HEK293 (cell line): ENCODE measurements around the gene BBLN.

Experiments used
- ZNF274 ChIP-seq, 2 experiments: fragments of 200-500 bp in 1 of 2; fragments of 450-650 bp in 1 of 2; sonication (Bioruptor generic) in 1 of 2; formaldehyde crosslinking in 1 of 2; IDR thresholded peaks; 2 replicates each; pipeline versions ENCODE4 v1.5.1 to v1.6.1; 2014 to 2016; ENCODE audit warnings: borderline replicate concordance in 1 of 2, inconsistent platforms in 1 of 2, low read length in 1 of 2, missing biosample characterization in 1 of 2, missing genetic modification characterization in 1 of 2
- ZNF514 ChIP-seq: fragments of 450-650 bp; formaldehyde crosslinking; IDR thresholded peaks from 2 replicates; pipeline ENCODE4 v1.5.1; 2016; ENCODE audit warnings: missing biosample characterization, missing genetic modification characterization
- ZNF792 ChIP-seq: fragments of 450-650 bp; formaldehyde crosslinking; IDR thresholded peaks from 2 replicates; pipeline ENCODE4 v1.5.1; 2016; ENCODE audit warnings: missing biosample characterization, missing genetic modification characterization
- TF ChIP-seq, protein P1 (sequence below): fragments of 450-650 bp; IDR thresholded peaks from 2 replicates; pipeline ENCODE4 v1.5.1; 2018; ENCODE audit warnings: missing biosample characterization, missing genetic modification characterization
- TF ChIP-seq, protein P2 (sequence below): fragments of 450-650 bp; formaldehyde crosslinking; IDR thresholded peaks from 2 replicates; pipeline ENCODE4 v1.5.1; 2016; ENCODE audit warnings: missing biosample characterization, missing genetic modification characterization
- TF ChIP-seq, protein P3 (sequence below): fragments of 450-650 bp; formaldehyde crosslinking; IDR thresholded peaks from 2 replicates; pipeline ENCODE4 v1.5.1; 2016; ENCODE audit warnings: missing biosample characterization, missing genetic modification characterization

DNA sequence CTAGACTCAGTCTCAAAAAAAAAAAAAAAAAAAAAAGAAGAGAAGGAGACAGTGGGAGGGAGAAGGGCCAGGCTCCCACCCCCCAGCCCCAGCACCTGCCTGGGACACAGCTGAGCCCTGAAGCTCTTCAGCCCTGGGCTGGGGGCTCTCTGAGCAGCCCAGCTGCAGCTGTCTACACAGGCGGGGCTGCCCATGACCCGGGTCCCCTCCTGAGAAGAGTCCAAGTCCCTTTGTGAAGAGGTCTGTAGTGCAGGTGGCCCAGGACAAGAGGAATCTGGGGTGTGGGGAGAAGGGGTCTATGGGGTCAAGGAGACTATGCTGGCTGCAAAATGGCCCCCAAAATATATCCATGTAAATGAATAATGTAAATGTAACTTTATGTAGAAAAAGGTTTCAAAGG lies 17.5 kb upstream of the BBLN start:
- TF ChIP-seq ZNF514 (tag by site-specific recombination): no peak
- TF ChIP-seq, protein P1, sequence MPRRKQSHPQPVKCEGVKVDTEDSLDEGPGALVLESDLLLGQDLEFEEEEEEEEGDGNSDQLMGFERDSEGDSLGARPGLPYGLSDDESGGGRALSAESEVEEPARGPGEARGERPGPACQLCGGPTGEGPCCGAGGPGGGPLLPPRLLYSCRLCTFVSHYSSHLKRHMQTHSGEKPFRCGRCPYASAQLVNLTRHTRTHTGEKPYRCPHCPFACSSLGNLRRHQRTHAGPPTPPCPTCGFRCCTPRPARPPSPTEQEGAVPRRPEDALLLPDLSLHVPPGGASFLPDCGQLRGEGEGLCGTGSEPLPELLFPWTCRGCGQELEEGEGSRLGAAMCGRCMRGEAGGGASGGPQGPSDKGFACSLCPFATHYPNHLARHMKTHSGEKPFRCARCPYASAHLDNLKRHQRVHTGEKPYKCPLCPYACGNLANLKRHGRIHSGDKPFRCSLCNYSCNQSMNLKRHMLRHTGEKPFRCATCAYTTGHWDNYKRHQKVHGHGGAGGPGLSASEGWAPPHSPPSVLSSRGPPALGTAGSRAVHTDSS (tag by site-specific recombination): no peak
- TF ChIP-seq, protein P2, sequence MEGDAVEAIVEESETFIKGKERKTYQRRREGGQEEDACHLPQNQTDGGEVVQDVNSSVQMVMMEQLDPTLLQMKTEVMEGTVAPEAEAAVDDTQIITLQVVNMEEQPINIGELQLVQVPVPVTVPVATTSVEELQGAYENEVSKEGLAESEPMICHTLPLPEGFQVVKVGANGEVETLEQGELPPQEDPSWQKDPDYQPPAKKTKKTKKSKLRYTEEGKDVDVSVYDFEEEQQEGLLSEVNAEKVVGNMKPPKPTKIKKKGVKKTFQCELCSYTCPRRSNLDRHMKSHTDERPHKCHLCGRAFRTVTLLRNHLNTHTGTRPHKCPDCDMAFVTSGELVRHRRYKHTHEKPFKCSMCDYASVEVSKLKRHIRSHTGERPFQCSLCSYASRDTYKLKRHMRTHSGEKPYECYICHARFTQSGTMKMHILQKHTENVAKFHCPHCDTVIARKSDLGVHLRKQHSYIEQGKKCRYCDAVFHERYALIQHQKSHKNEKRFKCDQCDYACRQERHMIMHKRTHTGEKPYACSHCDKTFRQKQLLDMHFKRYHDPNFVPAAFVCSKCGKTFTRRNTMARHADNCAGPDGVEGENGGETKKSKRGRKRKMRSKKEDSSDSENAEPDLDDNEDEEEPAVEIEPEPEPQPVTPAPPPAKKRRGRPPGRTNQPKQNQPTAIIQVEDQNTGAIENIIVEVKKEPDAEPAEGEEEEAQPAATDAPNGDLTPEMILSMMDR (tag by site-specific recombination): no peak
- TF ChIP-seq, protein P3, sequence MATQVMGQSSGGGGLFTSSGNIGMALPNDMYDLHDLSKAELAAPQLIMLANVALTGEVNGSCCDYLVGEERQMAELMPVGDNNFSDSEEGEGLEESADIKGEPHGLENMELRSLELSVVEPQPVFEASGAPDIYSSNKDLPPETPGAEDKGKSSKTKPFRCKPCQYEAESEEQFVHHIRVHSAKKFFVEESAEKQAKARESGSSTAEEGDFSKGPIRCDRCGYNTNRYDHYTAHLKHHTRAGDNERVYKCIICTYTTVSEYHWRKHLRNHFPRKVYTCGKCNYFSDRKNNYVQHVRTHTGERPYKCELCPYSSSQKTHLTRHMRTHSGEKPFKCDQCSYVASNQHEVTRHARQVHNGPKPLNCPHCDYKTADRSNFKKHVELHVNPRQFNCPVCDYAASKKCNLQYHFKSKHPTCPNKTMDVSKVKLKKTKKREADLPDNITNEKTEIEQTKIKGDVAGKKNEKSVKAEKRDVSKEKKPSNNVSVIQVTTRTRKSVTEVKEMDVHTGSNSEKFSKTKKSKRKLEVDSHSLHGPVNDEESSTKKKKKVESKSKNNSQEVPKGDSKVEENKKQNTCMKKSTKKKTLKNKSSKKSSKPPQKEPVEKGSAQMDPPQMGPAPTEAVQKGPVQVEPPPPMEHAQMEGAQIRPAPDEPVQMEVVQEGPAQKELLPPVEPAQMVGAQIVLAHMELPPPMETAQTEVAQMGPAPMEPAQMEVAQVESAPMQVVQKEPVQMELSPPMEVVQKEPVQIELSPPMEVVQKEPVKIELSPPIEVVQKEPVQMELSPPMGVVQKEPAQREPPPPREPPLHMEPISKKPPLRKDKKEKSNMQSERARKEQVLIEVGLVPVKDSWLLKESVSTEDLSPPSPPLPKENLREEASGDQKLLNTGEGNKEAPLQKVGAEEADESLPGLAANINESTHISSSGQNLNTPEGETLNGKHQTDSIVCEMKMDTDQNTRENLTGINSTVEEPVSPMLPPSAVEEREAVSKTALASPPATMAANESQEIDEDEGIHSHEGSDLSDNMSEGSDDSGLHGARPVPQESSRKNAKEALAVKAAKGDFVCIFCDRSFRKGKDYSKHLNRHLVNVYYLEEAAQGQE (tag by site-specific recombination): no peak
- TF ChIP-seq ZNF274 (IDR thresholded peaks at IDR 0.05; ENCODE audit: low read length): no peak
- no peak for TF ChIP-seq ZNF274 (tag by site-specific recombination; IDR thresholded peaks at IDR 0.05; ENCODE audit: borderline replicate concordance)
- no peak for TF ChIP-seq ZNF792 (tag by site-specific recombination)
